CMK (cell line): ENCODE data around the gene PRDX2.

Experiments used
- DNase-seq: peaks from one replicate; pipeline ENCODE4 v3.0.0-alpha.2; 2010; ENCODE audit warnings: low read depth

The PRDX2 gene

DNA sequence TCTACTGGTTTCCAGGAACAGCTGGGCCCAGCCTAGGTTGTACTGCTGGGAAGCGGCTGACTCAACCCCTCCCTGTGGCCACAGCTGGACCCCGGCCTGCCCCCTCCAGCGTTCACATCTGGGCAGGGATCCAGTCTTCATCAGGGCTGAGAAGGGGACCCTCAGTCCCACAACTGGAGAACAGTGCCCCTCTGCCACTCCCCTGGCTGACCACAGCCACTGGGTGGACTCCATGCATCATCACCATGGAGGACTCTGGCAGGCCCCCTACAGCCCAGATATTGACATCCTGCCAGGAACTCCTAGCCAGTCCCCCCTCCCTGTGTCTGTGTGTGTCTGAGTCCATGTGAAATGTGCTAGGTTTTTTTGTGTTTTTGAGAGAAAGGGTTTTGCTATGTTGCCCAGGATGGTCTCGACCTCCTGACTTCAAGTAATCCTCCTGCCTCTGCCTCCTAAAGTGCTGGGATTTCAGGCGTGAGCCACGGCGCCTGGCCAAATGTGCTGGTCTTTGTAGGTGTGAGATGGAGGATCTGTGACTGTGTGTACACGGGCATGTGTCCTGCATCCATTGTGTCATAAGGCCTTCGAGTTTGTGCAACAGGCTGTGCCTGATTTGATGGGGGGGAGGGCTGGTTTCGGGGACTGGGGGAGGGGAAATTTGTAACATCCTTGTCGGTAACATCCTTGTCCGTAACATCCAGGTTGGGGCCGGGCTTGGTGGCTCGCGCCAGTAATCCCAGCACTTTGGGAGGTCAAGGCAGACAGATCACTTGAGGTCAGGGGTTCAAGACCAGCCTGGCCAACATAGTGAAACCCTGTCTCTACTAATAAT, 22.2 kb downstream of the PRDX2 start:
- DNase-seq, result no peak

DNA sequence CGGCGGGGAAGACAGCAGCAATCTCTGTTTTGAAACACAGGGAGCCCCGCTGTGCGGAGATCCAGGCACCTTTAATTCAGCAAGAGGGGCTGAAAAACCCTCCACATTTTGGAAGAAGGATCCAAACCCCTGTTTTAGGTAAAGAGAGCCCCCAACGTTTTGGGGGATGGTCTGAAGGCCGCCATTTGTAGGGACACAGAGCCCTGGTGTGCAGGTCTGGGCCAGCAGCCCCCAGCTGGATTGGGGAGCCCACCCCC, 22.8 kb downstream of the PRDX2 start:
- DNase-seq, result no peak

DNA sequence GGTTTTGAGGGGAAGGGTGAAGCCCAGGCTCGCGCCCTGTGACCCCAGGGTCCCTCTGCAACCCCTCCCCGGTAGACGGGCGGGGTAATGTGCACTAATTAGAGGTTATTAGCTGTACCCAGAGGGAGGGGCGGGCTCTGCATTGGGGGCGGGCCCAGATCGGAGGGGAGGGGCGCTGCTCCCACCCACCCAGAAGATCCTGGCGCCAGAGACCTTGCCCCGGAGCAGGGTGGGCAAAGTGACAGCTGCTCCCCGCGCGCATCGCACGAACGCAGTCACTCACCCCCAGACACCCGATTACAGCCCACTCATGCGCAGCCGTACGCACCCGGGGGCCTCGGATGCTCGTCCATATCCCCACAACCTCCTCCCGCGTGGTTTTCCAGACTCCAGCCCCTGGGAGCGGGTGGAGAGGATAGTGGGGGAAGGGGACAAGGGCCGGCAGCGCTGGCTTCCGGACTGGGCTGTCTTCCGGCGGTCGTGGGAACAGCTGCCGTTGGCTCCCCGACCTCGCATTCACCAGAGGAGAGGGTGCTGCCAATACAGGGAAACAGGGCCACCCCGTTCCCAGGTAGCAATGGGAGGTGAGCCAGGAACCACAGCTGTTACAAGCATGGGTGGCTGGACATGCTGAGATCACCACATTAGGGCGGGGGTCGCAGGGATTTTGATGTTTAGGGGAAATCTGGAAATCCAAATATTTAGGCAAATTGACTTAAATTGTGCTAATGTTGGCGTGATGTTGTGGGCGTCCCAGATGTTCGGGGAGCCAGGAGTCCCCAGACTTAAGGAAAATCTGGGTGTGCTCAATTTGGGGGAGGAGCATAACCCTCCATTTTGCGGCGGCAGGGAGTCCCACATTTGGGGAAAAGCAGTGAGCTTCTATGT, 23.3 kb downstream of the PRDX2 start:
- no peak for DNase-seq

DNA sequence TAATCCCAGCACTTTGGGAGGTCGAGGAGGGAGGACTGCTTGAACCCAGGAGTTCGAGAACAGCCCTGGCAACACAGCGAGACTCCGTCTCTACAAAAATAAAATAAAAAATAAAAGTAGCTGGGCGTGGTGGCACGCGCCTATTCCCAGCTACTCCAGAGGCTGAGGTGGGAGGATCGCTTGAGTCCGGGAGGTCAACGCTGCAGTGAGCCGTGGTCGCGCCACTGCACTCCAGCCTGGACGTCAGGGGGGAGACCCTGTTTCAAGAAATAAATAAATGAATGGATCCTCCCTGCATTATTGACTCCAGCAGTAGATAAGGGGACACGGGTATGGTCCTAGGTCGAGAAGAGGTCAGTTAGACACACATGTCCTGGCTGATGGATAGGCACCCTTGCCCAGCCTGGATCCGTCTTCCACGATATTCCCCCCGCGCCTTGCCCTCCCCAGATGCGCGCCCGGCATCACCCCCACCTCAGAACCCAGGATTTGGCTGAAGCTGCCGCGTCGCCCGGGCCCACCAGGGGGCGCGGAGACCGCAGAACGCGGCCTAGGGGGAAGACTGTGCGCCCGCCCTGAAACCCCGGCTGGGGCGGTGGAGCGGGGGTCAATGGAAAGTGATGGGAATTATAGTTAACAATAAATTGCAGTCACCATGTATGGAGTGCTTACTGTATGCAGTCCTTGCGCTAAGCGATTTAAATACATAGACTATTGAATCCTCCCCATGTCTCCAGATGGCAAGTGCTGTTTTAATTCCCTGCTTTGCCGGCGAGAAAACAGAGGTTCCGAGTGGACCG, 24.2 kb downstream of the PRDX2 start:
- no peak for DNase-seq

DNA sequence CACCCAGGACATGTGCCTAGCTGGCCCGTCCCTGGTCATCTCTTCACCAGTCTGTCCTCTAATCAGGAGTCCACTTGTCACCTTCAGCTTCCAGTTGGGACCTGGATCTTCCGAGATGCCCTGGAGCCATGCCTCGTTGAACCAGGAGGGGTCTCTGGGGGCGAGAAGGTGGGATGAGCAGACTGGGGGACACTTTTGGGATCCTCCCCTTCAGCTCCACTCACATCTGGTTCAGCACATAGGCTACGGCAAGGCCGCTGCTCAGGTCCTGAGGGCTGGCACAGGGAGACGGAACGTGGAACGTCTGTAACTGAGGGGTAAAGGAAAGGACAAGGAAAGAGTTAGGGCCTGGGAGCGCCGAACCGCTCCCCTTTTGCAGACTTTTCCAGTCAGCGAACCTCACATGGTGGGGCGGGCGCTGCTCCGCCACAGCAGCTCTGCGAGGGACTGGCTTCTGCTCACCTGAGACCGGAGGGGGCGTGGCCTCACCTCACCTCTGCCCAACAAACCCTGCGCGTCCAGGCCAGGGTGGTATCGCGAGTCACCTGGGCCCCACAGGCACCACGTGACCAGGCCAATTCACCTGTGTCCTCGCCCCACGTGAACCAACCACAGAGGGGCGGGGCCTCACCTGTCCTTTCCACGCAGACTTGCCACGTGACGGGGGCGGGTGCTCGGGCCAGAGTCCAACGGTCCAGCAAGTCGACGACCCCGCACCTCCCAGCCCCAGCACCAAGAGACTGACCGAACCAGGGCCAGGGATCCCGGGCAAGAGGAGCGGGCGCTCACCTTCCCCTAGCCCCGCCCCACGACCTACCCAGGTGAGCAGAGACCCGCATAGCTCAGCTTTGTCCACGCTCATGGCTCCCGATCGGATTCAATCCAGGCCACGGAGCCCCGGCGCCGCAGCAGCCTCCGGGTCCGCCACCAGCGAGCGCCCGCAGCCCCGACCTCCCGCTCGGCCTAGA, 26.7 kb downstream of the PRDX2 start, which contains the start of gene HOOK2:
TSS of gene HOOK2 (minus strand) at position 965 of the 968 bp plus-strand sequence. CDS start at position 862, 103 bp downstream.
- DNase-seq, result no peak

DNA sequence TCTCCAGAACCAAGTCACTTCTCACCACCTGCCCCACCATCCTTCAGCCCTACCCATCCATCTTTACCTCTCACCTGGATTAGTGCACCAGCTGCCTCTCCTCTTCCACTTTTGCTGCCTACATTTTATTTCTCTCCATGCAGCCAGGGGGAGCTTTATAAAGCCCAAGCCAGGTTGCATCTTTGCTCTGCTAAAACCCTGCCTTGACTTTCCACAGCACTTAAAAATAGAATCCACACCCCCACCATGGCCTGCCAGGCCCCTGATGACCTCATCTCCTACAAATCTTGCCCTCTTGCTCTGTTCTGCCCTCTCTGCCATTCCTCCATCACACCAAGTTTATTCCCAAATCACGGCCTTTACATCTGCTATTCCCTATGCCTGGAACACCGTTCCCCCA, 28.0 kb downstream of the PRDX2 start:
- no peak for DNase-seq

DNA sequence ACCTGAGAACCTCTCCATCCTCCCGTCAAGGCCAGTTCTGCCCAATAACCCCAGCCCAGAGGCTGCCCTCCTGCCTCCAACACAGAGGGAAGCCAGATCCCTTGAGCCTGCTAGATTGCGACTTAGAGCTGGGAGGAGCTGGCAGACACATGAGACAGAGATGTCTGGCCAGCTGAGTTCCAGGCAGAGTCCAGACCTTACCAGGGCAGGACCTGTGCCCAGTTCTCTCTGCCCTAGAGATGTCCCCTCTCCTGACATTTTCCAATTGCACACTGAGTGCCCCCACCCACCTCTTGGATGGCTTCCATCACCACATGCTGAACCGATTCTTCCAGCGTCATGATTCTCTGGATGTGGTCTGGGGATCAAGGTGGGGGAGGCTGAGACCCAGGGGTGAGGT, 29.3 kb downstream of the PRDX2 start:
- DNase-seq, result no peak

DNA sequence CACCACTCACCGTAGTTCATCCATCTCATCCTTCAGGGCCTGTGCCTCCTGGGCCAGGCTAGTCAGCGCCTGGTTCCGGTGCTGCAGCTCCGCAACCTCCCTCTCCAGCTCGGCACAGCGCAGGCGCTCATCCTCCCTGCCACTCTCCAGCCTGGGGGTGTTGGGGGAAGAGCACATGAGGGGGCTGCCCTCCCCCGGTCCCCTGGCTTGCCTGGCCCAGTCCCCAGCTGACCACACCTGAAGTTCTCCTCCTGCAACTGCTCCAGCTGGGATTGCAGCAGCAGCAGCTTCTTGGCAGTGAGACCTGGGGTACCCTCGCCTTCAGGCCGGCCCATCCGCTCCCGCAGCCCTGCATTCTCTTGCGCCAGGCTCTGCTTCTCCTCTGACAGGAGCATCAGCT, 30.7 kb downstream of the PRDX2 start:
- no peak for DNase-seq

DNA sequence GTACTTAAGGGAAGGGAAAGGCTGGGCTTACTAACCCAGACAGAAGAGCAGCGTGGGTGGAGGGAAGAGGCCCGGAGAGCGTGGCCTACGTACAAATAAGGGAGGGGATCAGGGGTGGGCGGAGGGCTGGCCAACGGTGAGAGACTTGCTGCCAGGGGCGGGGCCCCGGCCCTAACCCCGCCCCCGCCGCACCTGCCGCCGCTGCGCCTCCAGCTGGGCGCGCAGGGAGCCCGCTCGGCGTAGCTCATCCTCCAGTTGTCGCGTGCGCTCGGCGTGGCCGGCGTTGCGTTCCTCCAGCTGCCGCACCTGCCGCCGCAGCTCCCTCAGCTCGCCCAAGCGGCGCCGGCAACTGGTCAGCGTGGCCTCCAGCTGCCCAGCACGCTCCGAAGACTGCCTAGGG, 31.9 kb downstream of the PRDX2 start:
- DNase-seq, result no peak

DNA sequence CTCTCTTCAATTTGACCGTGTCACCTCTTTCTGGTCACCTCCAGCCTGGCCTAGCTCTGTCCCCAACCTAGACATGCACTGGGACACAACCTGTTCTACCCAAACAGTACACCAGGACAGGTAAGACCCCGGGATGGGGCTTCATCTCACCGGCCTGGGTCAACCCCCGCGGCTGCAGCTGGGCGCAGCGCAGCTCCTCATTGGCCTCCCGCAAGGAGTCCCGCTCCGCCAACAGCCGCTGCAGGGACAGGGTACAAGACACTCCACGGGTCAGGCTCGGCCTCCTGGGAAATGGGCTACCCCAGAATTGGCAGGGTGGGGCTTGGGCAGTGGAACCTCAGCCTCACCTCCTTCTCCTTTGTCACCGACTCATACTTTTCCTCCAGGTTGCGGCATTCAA, 33.9 kb downstream of the PRDX2 start:
- no peak for DNase-seq

DNA sequence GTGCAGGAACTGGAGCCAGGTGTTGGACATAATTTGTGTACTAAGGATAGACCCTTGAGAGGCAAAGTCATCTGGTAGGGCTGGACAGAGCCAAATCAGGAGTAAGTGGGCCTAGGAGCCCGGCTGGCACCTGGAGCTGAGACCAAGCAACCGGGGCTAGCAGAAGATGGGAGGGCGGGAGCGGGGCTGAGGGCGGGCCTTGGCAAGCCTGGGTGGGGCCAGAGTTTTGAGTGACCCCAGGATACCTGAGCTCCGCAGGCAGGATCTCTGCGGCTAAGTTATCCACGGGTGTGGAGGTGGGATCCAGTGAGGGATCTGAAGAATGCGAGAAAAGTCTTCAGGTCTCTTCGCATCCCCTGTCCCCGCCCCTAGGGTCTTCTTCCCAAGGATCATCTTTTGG, 34.5 kb downstream of the PRDX2 start:
- no peak for DNase-seq

DNA sequence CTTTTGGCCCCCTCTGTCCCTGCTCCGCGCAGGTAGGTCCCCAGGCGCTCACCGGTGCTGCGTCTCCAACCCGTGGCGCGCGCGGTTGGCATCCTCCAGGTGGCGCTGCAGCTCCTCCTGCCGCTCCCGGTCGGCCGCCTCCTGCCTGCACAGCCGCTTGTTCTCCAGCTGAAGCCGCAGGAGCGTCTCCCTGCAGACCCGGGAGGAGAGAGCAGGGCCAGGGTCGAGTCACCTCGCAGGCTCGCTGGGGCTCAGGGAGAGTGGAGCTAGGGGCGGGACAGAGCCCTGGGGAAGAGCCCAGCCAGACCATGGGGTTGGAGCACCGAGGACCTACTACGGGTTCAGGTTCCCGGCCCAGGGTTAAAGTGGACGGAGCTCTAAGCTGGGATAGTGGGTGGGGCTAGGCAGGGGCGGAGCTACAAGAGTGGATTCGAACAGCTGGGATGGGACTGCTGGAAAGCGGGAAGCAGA, 35.5 kb downstream of the PRDX2 start:
- DNase-seq, result no peak

DNA sequence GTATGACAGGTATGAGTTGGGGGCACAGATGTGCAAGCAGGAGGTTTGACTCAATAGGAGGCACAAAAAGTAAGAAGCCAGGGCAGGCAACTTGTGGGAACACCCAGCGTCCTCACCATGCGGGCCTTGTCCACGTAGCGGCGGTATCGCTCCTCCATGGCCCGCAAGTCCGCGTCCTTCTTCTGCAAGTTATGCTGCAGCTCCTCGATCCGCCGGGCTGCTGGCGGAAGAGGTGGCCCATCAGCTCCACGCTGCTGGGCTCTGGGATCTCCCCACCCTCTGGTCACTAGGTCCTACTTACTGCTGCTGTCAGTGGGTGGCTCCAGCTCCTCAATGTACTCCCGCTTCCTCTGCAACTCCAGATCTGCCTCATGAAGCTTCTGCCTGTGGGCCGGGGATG, 36.9 kb downstream of the PRDX2 start:
- DNase-seq, result no peak

DNA sequence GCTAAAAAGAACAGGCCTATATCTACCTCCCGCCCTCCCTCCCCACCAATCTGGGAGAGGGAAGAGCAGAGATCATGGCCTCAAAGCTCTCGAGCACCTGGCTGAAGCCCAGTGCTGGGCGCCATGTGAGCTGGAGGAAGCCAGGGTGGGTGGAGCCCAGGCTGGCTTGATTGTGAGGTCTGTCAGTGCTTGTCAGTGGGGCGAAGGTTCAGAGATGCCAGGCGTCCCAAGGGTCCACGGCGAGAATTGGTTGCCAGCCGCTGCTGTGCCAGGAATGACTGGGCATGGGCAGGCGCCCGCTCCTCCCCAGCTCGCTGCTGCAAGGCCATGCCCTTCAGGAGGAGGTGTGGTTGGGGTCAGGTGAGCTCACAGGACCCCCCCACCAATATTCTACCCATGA, 38.5 kb downstream of the PRDX2 start:
- no peak for DNase-seq

DNA sequence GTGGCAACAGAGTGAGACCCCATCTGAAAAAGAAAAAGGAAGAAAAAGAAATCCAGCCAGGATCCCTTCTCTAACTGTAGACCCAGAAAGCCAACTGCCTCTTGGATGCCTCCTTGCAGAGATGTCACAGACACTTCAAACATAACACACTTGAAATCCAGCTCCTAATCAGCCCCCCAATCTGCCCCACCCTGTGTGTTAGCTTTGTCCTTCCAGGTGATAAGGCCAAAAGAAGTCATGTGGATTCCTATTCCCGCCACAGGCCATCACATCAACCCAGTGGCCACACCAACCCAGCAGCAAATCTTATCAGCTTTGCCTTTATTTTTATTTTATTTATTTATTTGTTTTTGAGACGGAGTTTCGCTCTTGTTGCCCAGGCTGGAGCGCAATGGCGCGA, 41.9 kb downstream of the PRDX2 start:
- no peak for DNase-seq

DNA sequence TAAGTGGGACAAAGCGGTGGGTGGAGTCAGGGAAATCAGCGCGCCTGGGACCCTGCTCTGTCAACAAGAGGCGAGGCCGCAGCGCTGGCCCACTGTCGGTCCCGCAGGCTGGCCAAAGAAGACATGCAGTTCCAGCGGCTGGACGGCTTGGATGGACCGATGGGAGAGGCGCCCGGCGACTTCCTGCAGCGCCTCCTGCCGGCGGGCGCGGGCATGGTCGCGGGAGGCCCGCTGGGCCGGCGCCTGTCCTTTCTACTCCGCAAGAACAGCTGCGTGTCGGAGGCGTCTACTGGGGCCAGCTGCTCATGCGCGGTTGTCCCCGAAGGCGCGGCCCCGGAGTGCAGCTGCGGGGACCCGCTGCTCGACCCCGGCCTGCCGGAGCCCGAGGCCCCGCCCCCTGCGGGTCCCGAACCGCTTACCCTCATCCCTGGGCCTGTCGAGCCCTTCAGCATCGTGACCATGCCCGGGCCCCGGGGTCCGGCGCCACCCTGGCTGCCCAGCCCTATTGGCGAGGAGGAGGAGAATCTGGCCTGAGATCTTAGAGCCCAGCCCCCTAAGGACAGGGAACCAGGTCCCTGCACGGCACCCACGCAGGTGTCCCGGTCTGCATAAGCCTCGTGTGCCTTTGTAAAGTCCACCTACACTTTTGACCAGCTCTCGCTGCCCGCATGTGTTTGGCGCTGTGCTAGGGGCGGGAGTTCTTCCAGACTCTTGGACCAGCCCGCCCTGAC, 43.9 kb downstream of the PRDX2 start:
- DNase-seq, result no peak

DNA sequence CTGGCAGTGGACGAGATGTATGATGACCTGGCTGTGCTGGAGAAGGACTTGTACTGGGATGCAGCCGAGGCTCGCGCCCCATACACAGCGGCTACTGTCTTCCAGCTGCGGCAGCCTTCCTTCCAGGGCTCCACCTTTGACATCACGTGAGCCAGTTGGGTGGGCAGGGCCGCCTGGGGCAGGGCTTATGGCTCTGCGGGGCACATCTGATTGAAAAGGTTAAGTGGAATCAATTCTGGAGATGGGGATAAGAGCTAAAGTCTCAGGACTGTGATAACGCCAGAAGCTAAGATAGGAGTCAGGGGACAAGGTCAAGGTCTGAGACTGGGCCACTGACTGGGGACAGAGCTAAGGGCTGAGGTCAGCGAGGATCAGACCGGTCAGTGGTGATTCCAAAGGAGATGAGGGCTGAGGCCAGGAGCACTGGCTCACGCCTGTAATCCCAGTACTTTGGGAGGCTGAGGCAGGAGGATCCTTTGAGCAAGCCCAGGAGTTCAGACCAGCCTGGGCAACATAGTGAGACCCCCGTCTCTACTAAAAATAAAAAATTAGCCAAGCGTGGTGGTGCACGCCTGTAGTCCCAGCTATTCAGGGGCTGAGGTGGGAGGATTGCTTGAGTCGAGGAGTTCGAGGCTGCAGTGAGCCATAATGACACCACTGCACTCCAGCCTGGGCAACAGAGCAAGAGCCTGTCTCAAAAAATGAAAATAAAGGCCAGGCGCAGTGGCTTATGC, 45.3 kb downstream of the PRDX2 start:
- DNase-seq, result no peak

DNA sequence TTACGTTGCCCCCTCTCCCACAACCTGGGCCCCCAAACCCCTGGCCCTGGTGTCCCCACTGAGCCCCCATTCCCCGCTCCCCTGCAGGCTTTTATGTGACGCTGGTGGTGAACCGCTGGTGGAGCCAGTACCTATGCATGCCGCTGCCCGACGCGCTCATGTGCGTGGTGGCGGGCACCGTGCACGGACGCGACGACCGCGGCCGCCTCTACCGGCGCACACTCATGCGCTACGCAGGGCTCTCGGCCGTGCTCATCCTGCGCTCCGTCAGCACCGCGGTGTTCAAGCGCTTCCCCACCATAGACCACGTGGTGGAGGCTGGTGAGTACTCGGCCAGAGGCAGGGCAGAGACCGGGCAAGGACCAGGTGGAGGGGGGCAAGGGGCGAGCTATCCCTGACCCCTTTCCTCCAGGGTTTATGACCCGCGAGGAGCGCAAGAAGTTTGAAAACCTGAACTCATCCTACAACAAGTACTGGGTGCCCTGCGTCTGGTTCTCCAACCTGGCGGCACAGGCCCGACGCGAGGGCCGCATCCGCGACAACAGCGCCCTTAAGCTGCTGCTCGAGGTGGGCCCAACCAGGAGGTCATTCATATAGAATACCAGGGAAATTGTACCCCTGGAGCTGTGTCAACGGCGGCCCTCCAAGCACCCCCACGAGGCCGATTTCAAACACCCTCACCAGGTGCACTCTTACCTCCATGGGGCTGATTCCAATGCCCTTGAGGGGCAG, 47.0 kb downstream of the PRDX2 start:
- DNase-seq, result no peak
